Measurements from ENCODE around the gene BCAS3.
"Not testable (repeated sequence)": the region's sequence is repeated elsewhere in the genome, so short reads cannot be mapped to it uniquely, and the experiment has no call there.

Gene BCAS3

GRCh38 chr17:61007980-61008379 lies 330.3 kb downstream of the BCAS3 start:
- Mint-ChIP-seq H3K4me3 (no peak overlapping the region), H3K27ac (no peak overlapping the region), H3K36me3 (ENCODE audit: low read depth) (no peaks in the 10 kb centered on the region), H3K9me3 (peaks cover 3% of the 10 kb centered on the region), H3K4me1 (ENCODE audit: low read depth) (no peaks in the 10 kb centered on the region), H3K27me3 (no peaks in the 10 kb centered on the region)

- Mint-ChIP-seq H3K4me1 (ENCODE audit: low read depth) (no peaks in the 10 kb centered on the region), H3K27ac (no peak overlapping the region), H3K9me3 (peaks cover 3% of the 10 kb centered on the region), H3K27me3 (no peaks in the 10 kb centered on the region), H3K4me3 (no peak overlapping the region), H3K36me3 (ENCODE audit: low read depth) (no peaks in the 10 kb centered on the region)
These were observed 332.0 kb downstream of the BCAS3 start for GRCh38 chr17:61009663-61010062.

- H3K27me3 Mint-ChIP-seq = no peaks in the 10 kb centered on the region
- no peaks in the 10 kb centered on the region for H3K36me3 Mint-ChIP-seq (ENCODE audit: low read depth)
- H3K4me3 Mint-ChIP-seq = no peak overlapping the region
- no peaks in the 10 kb centered on the region for H3K9me3 Mint-ChIP-seq
- H3K4me1 Mint-ChIP-seq (ENCODE audit: low read depth) = no peaks in the 10 kb centered on the region
- no peak overlapping the region for H3K27ac Mint-ChIP-seq
These were observed 333.1 kb downstream of the BCAS3 start for GRCh38 chr17:61010661-61011170.

- H3K4me3 Mint-ChIP-seq = no peak overlapping the region
These were observed 333.6 kb downstream of the BCAS3 start for GRCh38 chr17:61011251-61011650.

GRCh38 chr17:61015966-61016365 lies 338.3 kb downstream of the BCAS3 start:
- Mint-ChIP-seq H3K9me3 (no peaks in the 10 kb centered on the region), H3K4me3 (no peak overlapping the region), H3K27me3 (no peaks in the 10 kb centered on the region), H3K27ac (no peak overlapping the region), H3K36me3 (ENCODE audit: low read depth) (peaks cover 4% of the 10 kb centered on the region), H3K4me1 (ENCODE audit: low read depth) (no peaks in the 10 kb centered on the region)

More at GRCh38 chr17:61011251-61011650, 333.6 kb downstream of the BCAS3 start:
- no peaks in the 10 kb centered on the region for H3K4me1 Mint-ChIP-seq (ENCODE audit: low read depth)
- no peaks in the 10 kb centered on the region for H3K9me3 Mint-ChIP-seq
- no peaks in the 10 kb centered on the region for H3K36me3 Mint-ChIP-seq (ENCODE audit: low read depth)
- H3K27me3 Mint-ChIP-seq = no peaks in the 10 kb centered on the region
- no peak overlapping the region for H3K27ac Mint-ChIP-seq

GRCh38 chr17:61017317-61018006 lies 339.8 kb downstream of the BCAS3 start:
- Mint-ChIP-seq H3K9me3 (no peaks in the 10 kb centered on the region), H3K27ac (no peak overlapping the region), H3K27me3 (no peaks in the 10 kb centered on the region), H3K4me3 (no peak overlapping the region), H3K4me1 (ENCODE audit: low read depth) (no peaks in the 10 kb centered on the region), H3K36me3 (ENCODE audit: low read depth) (peaks cover 4% of the 10 kb centered on the region)

- Mint-ChIP-seq H3K27ac (no peak overlapping the region), H3K4me3 (no peak overlapping the region), H3K27me3 (no peaks in the 10 kb centered on the region), H3K4me1 (ENCODE audit: low read depth) (no peaks in the 10 kb centered on the region), H3K9me3 (no peaks in the 10 kb centered on the region), H3K36me3 (ENCODE audit: low read depth) (peaks cover 4% of the 10 kb centered on the region)
These were observed 341.3 kb downstream of the BCAS3 start for GRCh38 chr17:61018938-61019337.

- no peaks in the 10 kb centered on the region for H3K27me3 Mint-ChIP-seq
- no peak overlapping the region for H3K27ac Mint-ChIP-seq
- H3K9me3 Mint-ChIP-seq = no peaks in the 10 kb centered on the region
- H3K36me3 Mint-ChIP-seq (ENCODE audit: low read depth) = no peaks in the 10 kb centered on the region
- peaks cover 7% of the 10 kb centered on the region for H3K4me1 Mint-ChIP-seq (ENCODE audit: low read depth)
- H3K4me3 Mint-ChIP-seq = no peak overlapping the region
These were observed 346.3 kb downstream of the BCAS3 start for GRCh38 chr17:61023996-61024395.

- Mint-ChIP-seq H3K9me3 (no peaks in the 10 kb centered on the region), H3K36me3 (ENCODE audit: low read depth) (no peaks in the 10 kb centered on the region), H3K27me3 (no peaks in the 10 kb centered on the region), H3K4me3 (no peak overlapping the region), H3K27ac (no peak overlapping the region), H3K4me1 (ENCODE audit: low read depth) (peaks cover 7% of the 10 kb centered on the region)
These were observed 349.2 kb downstream of the BCAS3 start for GRCh38 chr17:61026818-61027217.

GRCh38 chr17:61029181-61029580 lies 351.5 kb downstream of the BCAS3 start:
- no peaks in the 10 kb centered on the region for H3K27me3 Mint-ChIP-seq
- no peak overlapping the region for H3K4me3 Mint-ChIP-seq
- no peaks in the 10 kb centered on the region for H3K9me3 Mint-ChIP-seq
- H3K4me1 Mint-ChIP-seq (ENCODE audit: low read depth) = peaks cover 7% of the 10 kb centered on the region
- no peak overlapping the region for H3K27ac Mint-ChIP-seq
- no peaks in the 10 kb centered on the region for H3K36me3 Mint-ChIP-seq (ENCODE audit: low read depth)

GRCh38 chr17:61040666-61041065 lies 363.0 kb downstream of the BCAS3 start:
- H3K9me3 Mint-ChIP-seq = no peaks in the 10 kb centered on the region
- H3K27ac Mint-ChIP-seq = no peak overlapping the region
- H3K4me3 Mint-ChIP-seq = no peak overlapping the region
- H3K4me1 Mint-ChIP-seq (ENCODE audit: low read depth) = no peaks in the 10 kb centered on the region
- peaks cover 20% of the 10 kb centered on the region for H3K36me3 Mint-ChIP-seq (ENCODE audit: low read depth)
- no peaks in the 10 kb centered on the region for H3K27me3 Mint-ChIP-seq

GRCh38 chr17:61042348-61042747 lies 364.7 kb downstream of the BCAS3 start:
- H3K36me3 Mint-ChIP-seq (ENCODE audit: low read depth) = peaks cover 20% of the 10 kb centered on the region
- not testable (repeated sequence) for H3K4me3 Mint-ChIP-seq; H3K9me3 Mint-ChIP-seq; H3K27ac Mint-ChIP-seq; H3K4me1 Mint-ChIP-seq (ENCODE audit: low read depth); H3K27me3 Mint-ChIP-seq

GRCh38 chr17:61047515-61047914 lies 369.9 kb downstream of the BCAS3 start:
- no peaks in the 10 kb centered on the region for H3K36me3 Mint-ChIP-seq (ENCODE audit: low read depth)
- H3K4me3 Mint-ChIP-seq = no peak overlapping the region
- H3K9me3 Mint-ChIP-seq = no peaks in the 10 kb centered on the region
- H3K27me3 Mint-ChIP-seq = no peaks in the 10 kb centered on the region
- peaks cover 3% of the 10 kb centered on the region for H3K4me1 Mint-ChIP-seq (ENCODE audit: low read depth)
- H3K27ac Mint-ChIP-seq = no peak overlapping the region

- H3K36me3 Mint-ChIP-seq (ENCODE audit: low read depth) = no peaks in the 10 kb centered on the region
- no peak overlapping the region for H3K27ac Mint-ChIP-seq
- no peaks in the 10 kb centered on the region for H3K9me3 Mint-ChIP-seq
- H3K4me1 Mint-ChIP-seq (ENCODE audit: low read depth) = peaks cover 3% of the 10 kb centered on the region
- H3K27me3 Mint-ChIP-seq = no peaks in the 10 kb centered on the region
- no peak overlapping the region for H3K4me3 Mint-ChIP-seq
These were observed 370.9 kb downstream of the BCAS3 start for GRCh38 chr17:61048376-61049106.

- peaks cover 9% of the 10 kb centered on the region for H3K4me1 Mint-ChIP-seq (ENCODE audit: low read depth)
- H3K4me3 Mint-ChIP-seq = no peak overlapping the region
These were observed 375.8 kb downstream of the BCAS3 start for GRCh38 chr17:61053469-61053868.

More at GRCh38 chr17:61053469-61053868, 375.8 kb downstream of the BCAS3 start:
- no peaks in the 10 kb centered on the region for H3K27me3 Mint-ChIP-seq
- H3K36me3 Mint-ChIP-seq (ENCODE audit: low read depth) = no peaks in the 10 kb centered on the region
- H3K27ac Mint-ChIP-seq = no peak overlapping the region
- no peaks in the 10 kb centered on the region for H3K9me3 Mint-ChIP-seq
